ENCODE results near the gene CHD5. TPM values are rescaled to one million over a fixed set of nuclear protein-coding genes. Genes with fewer than 3 reads are reported as not detected.

Gene CHD5
- total and polyA plus RNA-seq, 2 of the 13 experiments (the other 11 are each of a cell fraction or from before 2014, with no cell fraction given), result 0.02 to 0.21 TPM

GRCh38 chr1:6097824-6098223 lies 82.3 kb downstream of the CHD5 start:
- Histone ChIP-seq H3K36me3 (replicated peaks in 1 of 2; ENCODE audit: control insufficient read depth in 1 of 2, insufficient read depth in 2 of 2, low read length in 2 of 2) (no peaks in the 10 kb centered on the region), H3K4me3 (replicated peaks in 1 of 3; ENCODE audit: insufficient read depth in 1 of 3, low read depth in 2 of 3, low read length in 3 of 3) (no peak overlapping the region), H4K20me1 (ENCODE audit: insufficient read depth, low read length) (no peaks in the 10 kb centered on the region), H3K4me2 (ENCODE audit: low read depth, low read length) (no peak overlapping the region), H3K9me3 (ENCODE audit: low read length) (no peaks in the 10 kb centered on the region), H3K27ac (ENCODE audit: extremely low read length, insufficient read depth, low read length) (no peak overlapping the region), H2AFZ (ENCODE audit: low read length) (no peak overlapping the region), H3K27me3 (ENCODE audit: control insufficient read depth in 1 of 2, insufficient read depth in 2 of 2, low read length in 2 of 2) (peaks cover 4 to 23% of the 10 kb centered on the region in 2 experiments; a peak in 3 of 5 replicates), H3K9ac (ENCODE audit: insufficient read depth, low read depth, low read length) (no peak overlapping the region), H3K4me1 (ENCODE audit: insufficient read depth, low read length) (no peaks in the 10 kb centered on the region), H3K79me2 (ENCODE audit: insufficient read depth, low read length) (no peaks in the 10 kb centered on the region)
- ChIA-PET CTCF (ENCODE audit: low intra/inter-chr PET ratio, low total read pairs) (no interaction called here), POLR2A (no interaction called here)
- 69% methylated on average over 16 of the region's 17 CpGs for WGBS (ENCODE audit: low lambda C conversion rate)
- no peak for ATAC-seq
- in situ Hi-C loops (cut with HindIII; ENCODE audit: extremely low pct_ligation_motif_present, low pct_unique_long_range_greater_than_20kb) (no loop called here), intact Hi-C loops (cut with micrococcal nuclease; ENCODE audit: unreplicated experiment) (no loop called here)
- DNase-seq (ENCODE audit: low spot score), result no peak
- FAIRE-seq, result no peak
- no TSS peak for BruUV-seq (replicated peaks)
- no peak for TF ChIP-seq ZNF589 (CRISPR knock-in tag; conservative IDR thresholded peaks at IDR 0.05)
- TF ChIP-seq, protein P1, sequence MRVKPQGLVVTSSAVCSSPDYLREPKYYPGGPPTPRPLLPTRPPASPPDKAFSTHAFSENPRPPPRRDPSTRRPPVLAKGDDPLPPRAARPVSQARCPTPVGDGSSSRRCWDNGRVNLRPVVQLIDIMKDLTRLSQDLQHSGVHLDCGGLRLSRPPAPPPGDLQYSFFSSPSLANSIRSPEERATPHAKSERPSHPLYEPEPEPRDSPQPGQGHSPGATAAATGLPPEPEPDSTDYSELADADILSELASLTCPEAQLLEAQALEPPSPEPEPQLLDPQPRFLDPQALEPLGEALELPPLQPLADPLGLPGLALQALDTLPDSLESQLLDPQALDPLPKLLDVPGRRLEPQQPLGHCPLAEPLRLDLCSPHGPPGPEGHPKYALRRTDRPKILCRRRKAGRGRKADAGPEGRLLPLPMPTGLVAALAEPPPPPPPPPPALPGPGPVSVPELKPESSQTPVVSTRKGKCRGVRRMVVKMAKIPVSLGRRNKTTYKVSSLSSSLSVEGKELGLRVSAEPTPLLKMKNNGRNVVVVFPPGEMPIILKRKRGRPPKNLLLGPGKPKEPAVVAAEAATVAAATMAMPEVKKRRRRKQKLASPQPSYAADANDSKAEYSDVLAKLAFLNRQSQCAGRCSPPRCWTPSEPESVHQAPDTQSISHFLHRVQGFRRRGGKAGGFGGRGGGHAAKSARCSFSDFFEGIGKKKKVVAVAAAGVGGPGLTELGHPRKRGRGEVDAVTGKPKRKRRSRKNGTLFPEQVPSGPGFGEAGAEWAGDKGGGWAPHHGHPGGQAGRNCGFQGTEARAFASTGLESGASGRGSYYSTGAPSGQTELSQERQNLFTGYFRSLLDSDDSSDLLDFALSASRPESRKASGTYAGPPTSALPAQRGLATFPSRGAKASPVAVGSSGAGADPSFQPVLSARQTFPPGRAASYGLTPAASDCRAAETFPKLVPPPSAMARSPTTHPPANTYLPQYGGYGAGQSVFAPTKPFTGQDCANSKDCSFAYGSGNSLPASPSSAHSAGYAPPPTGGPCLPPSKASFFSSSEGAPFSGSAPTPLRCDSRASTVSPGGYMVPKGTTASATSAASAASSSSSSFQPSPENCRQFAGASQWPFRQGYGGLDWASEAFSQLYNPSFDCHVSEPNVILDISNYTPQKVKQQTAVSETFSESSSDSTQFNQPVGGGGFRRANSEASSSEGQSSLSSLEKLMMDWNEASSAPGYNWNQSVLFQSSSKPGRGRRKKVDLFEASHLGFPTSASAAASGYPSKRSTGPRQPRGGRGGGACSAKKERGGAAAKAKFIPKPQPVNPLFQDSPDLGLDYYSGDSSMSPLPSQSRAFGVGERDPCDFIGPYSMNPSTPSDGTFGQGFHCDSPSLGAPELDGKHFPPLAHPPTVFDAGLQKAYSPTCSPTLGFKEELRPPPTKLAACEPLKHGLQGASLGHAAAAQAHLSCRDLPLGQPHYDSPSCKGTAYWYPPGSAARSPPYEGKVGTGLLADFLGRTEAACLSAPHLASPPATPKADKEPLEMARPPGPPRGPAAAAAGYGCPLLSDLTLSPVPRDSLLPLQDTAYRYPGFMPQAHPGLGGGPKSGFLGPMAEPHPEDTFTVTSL (CRISPR knock-in tag; IDR thresholded peaks at IDR 0.05; ENCODE audit: borderline replicate concordance), result no peak
- TF ChIP-seq HMG20A (CRISPR knock-in tag; IDR thresholded peaks at IDR 0.05; ENCODE audit: borderline replicate concordance), result no peak
- TF ChIP-seq, protein P2, sequence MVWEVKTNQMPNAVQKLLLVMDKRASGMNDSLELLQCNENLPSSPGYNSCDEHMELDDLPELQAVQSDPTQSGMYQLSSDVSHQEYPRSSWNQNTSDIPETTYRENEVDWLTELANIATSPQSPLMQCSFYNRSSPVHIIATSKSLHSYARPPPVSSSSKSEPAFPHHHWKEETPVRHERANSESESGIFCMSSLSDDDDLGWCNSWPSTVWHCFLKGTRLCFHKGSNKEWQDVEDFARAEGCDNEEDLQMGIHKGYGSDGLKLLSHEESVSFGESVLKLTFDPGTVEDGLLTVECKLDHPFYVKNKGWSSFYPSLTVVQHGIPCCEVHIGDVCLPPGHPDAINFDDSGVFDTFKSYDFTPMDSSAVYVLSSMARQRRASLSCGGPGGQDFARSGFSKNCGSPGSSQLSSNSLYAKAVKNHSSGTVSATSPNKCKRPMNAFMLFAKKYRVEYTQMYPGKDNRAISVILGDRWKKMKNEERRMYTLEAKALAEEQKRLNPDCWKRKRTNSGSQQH (CRISPR knock-in tag; IDR thresholded peaks at IDR 0.05; ENCODE audit: low read depth), result no peak
- no peak for TF ChIP-seq MIER3 (CRISPR knock-in tag; IDR thresholded peaks at IDR 0.05; ENCODE audit: borderline replicate concordance)
- TF ChIP-seq KMT2B (CRISPR knock-in tag; IDR thresholded peaks at IDR 0.05), result no peak
- TF ChIP-seq MED1 (CRISPR knock-in tag; IDR thresholded peaks at IDR 0.05), result no peak
- no peak for TF ChIP-seq CENPBD1 (CRISPR knock-in tag; IDR thresholded peaks at IDR 0.05; ENCODE audit: borderline replicate concordance, low read depth)
- TF ChIP-seq KIAA2018 (CRISPR knock-in tag; IDR thresholded peaks at IDR 0.05; ENCODE audit: borderline replicate concordance), result no peak

Data from HepG2 (cell line).